ENCODE measurements around the gene LAMP5. TPM values are rescaled to one million over a fixed set of nuclear protein-coding genes. Genes with fewer than 3 reads are reported as not detected.
A peak's percentile ranks its signal among the peaks of the same experiment; 100 is the strongest.

Gene LAMP5, protein sequence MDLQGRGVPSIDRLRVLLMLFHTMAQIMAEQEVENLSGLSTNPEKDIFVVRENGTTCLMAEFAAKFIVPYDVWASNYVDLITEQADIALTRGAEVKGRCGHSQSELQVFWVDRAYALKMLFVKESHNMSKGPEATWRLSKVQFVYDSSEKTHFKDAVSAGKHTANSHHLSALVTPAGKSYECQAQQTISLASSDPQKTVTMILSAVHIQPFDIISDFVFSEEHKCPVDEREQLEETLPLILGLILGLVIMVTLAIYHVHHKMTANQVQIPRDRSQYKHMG
- total RNA-seq, result 0.76 and 0.86 TPM in 2 replicates
- long read RNA-seq, partial matches to known transcripts, result 0 of 2 reads
- long read RNA-seq, other reads (novel, unspliced or antisense), result 0 of 2 reads

DNA sequence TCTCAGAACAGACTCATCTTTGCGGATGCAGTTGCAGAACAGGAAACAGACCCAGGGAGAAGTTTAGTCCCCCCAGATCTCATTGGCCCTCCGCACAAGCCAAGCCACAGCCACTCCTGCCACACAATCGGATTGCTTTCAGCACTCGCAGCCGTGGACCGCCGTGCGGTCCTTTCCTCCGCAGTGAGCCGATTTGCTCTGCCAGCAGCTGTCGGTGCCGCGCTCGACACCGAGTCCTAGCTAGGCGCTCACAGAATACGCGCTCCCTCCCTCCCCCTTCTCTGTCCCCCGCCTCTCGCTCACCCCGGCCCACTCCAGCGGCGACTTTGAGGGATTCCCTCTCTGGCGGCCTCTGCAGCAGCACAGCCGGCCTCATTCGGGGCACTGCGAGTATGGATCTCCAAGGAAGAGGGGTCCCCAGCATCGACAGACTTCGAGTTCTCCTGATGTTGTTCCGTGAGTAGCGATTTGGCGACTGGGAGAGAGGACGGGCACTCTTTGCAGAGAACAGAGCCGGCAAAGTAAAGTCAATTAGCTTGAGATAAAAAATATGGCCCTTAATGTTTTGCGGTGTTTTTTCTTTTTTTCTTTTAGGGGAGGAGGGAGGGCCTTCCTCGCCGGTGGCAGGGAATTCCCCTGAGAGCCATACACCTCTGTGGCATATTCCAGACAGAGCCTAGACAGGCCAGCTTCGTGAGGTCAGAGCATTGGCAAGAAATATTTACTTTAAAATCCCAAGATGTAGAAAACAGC lies at the start of gene LAMP5:
LAMP5 (plus strand) TSS at position 130 of the 753 bp plus-strand sequence; CDS start at position 393, 263 bp downstream.
- H3K4me3 Mint-ChIP-seq (ENCODE audit: unreplicated experiment), result peak within 1 kb of the TSS; percentile 74
- H3K27ac Mint-ChIP-seq (ENCODE audit: unreplicated experiment), result no peak within 1 kb of the TSS
- H3K9me3 Mint-ChIP-seq (ENCODE audit: unreplicated experiment), result no peaks in the 10 kb centered on the region
- H3K36me3 Mint-ChIP-seq (ENCODE audit: unreplicated experiment), result no peaks in the 10 kb centered on the region
- DNase-seq (ENCODE audit: extremely low spot score, unreplicated experiment), result no peak
- TF ChIP-seq CTCF (IDR thresholded peaks at IDR 0.05), result no peak
- H3K4me1 Mint-ChIP-seq (ENCODE audit: unreplicated experiment), result peaks cover 23% of the 10 kb centered on the region
- peaks cover 92% of the 10 kb centered on the region for H3K27me3 Mint-ChIP-seq (ENCODE audit: unreplicated experiment)

DNA sequence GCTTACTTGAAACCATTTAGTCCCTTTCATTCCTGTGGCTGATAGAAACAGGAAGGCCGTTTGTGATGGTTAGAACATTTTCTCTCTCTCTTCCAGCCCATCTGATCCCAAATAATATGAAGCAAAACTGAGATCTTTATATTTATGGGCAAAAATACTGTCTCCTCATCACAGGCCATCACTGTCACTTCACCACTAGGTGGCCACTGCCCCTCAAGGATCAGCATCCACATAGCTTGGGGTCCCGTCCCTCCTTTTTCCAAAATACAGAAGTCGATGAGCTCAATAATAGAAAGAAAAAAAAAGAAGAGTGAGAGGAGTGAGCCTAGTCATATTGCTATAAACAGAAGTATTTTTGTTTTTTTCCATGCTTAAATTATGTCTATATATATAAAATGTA lies 46.4 kb upstream of the LAMP5 start:
- DNase-seq (ENCODE audit: extremely low spot score, unreplicated experiment), result no peak
- H3K4me1 Mint-ChIP-seq (ENCODE audit: unreplicated experiment), result no peaks in the 10 kb centered on the region
- H3K36me3 Mint-ChIP-seq (ENCODE audit: unreplicated experiment), result peaks cover 3% of the 10 kb centered on the region
- no peaks in the 10 kb centered on the region for H3K27me3 Mint-ChIP-seq (ENCODE audit: unreplicated experiment)
- no peak overlapping the region for H3K4me3 Mint-ChIP-seq (ENCODE audit: unreplicated experiment)
- no peak overlapping the region for H3K27ac Mint-ChIP-seq (ENCODE audit: unreplicated experiment)
- H3K9me3 Mint-ChIP-seq (ENCODE audit: unreplicated experiment), result peaks cover 8% of the 10 kb centered on the region
- TF ChIP-seq CTCF (IDR thresholded peaks at IDR 0.05), result peak; percentile 54

GRCh38 chr20:9474835-9475415 lies 39.5 kb upstream of the LAMP5 start:
- Mint-ChIP-seq H3K4me1 (ENCODE audit: unreplicated experiment) (no peaks in the 10 kb centered on the region), H3K27ac (ENCODE audit: unreplicated experiment) (no peak overlapping the region), H3K36me3 (ENCODE audit: unreplicated experiment) (peaks cover 8% of the 10 kb centered on the region), H3K9me3 (ENCODE audit: unreplicated experiment) (no peaks in the 10 kb centered on the region), H3K27me3 (ENCODE audit: unreplicated experiment) (no peaks in the 10 kb centered on the region), H3K4me3 (ENCODE audit: unreplicated experiment) (no peak overlapping the region)
- DNase-seq (ENCODE audit: extremely low spot score, unreplicated experiment), result no peak
- no peak for TF ChIP-seq CTCF (IDR thresholded peaks at IDR 0.05)

- Mint-ChIP-seq H3K27me3 (ENCODE audit: unreplicated experiment) (no peaks in the 10 kb centered on the region), H3K4me3 (ENCODE audit: unreplicated experiment) (no peak overlapping the region), H3K27ac (ENCODE audit: unreplicated experiment) (no peak overlapping the region), H3K36me3 (ENCODE audit: unreplicated experiment) (peaks cover 8% of the 10 kb centered on the region), H3K9me3 (ENCODE audit: unreplicated experiment) (no peaks in the 10 kb centered on the region), H3K4me1 (ENCODE audit: unreplicated experiment) (no peaks in the 10 kb centered on the region)
- no peak for TF ChIP-seq CTCF (IDR thresholded peaks at IDR 0.05)
- DNase-seq (ENCODE audit: extremely low spot score, unreplicated experiment), result no peak
These were observed 38.9 kb upstream of the LAMP5 start for GRCh38 chr20:9475456-9475855.

- Mint-ChIP-seq H3K4me3 (ENCODE audit: unreplicated experiment) (no peak overlapping the region), H3K27ac (ENCODE audit: unreplicated experiment) (no peak overlapping the region), H3K27me3 (ENCODE audit: unreplicated experiment) (no peaks in the 10 kb centered on the region), H3K36me3 (ENCODE audit: unreplicated experiment) (peaks cover 8% of the 10 kb centered on the region), H3K4me1 (ENCODE audit: unreplicated experiment) (no peaks in the 10 kb centered on the region), H3K9me3 (ENCODE audit: unreplicated experiment) (no peaks in the 10 kb centered on the region)
- no peak for TF ChIP-seq CTCF (IDR thresholded peaks at IDR 0.05)
- no peak for DNase-seq (ENCODE audit: extremely low spot score, unreplicated experiment)
These were observed 38.2 kb upstream of the LAMP5 start for GRCh38 chr20:9476174-9476573.

All from osteocyte (in vitro differentiated cells).